ENCODE measurements around the gene STPG2.

STPG2 gene

GRCh38 chr4:98094118-98094517 is 49.2 kb downstream of the STPG2 start:
- in situ Hi-C loops (cut with MboI; ENCODE audit: low sequenced_read_pairs) = no loop called here

GRCh38 chr4:98093662-98094061 is 49.6 kb downstream of the STPG2 start:
- in situ Hi-C loops (cut with MboI; ENCODE audit: low sequenced_read_pairs) = no loop called here

GRCh38 chr4:98092833-98093439 is 50.3 kb downstream of the STPG2 start:
- in situ Hi-C loops (cut with MboI; ENCODE audit: low sequenced_read_pairs) = no loop called here

GRCh38 chr4:98081936-98082335 is 61.3 kb downstream of the STPG2 start:
- in situ Hi-C loops (cut with MboI; ENCODE audit: low sequenced_read_pairs) = no loop called here

- in situ Hi-C loops (cut with MboI; ENCODE audit: low sequenced_read_pairs) = no loop called here
Observed at GRCh38 chr4:98068495-98068894, 74.8 kb downstream of the STPG2 start.

GRCh38 chr4:98055800-98056501 is 87.3 kb downstream of the STPG2 start:
- in situ Hi-C loops (cut with MboI; ENCODE audit: low sequenced_read_pairs) = no loop called here

GRCh38 chr4:98046665-98047064 is 96.6 kb downstream of the STPG2 start:
- in situ Hi-C loops (cut with MboI; ENCODE audit: low sequenced_read_pairs) = no loop called here

GRCh38 chr4:98030059-98030458 is 113.2 kb downstream of the STPG2 start:
- in situ Hi-C loops (cut with MboI; ENCODE audit: low sequenced_read_pairs) = no loop called here

- in situ Hi-C loops (cut with MboI; ENCODE audit: low sequenced_read_pairs) = no loop called here
Observed at GRCh38 chr4:98027827-98028226, 115.4 kb downstream of the STPG2 start.

- in situ Hi-C loops (cut with MboI; ENCODE audit: low sequenced_read_pairs) = no loop called here
Observed at GRCh38 chr4:98026362-98026761, 116.9 kb downstream of the STPG2 start.

GRCh38 chr4:98006814-98007412 is 136.4 kb downstream of the STPG2 start:
- in situ Hi-C loops (cut with MboI; ENCODE audit: low sequenced_read_pairs) = no loop called here

GRCh38 chr4:98006060-98006459 is 137.2 kb downstream of the STPG2 start:
- in situ Hi-C loops (cut with MboI; ENCODE audit: low sequenced_read_pairs) = no loop called here

- in situ Hi-C loops (cut with MboI; ENCODE audit: low sequenced_read_pairs) = no loop called here
Observed at GRCh38 chr4:98000940-98001339, 142.3 kb downstream of the STPG2 start.

GRCh38 chr4:97998203-97998602 is 145.1 kb downstream of the STPG2 start:
- in situ Hi-C loops (cut with MboI; ENCODE audit: low sequenced_read_pairs) = no loop called here

GRCh38 chr4:97994765-97995465 is 148.4 kb downstream of the STPG2 start:
- in situ Hi-C loops (cut with MboI; ENCODE audit: low sequenced_read_pairs) = no loop called here

- in situ Hi-C loops (cut with MboI; ENCODE audit: low sequenced_read_pairs) = no loop called here
Observed at GRCh38 chr4:97990409-97990808, 152.9 kb downstream of the STPG2 start.

GRCh38 chr4:97987019-97987648 is 156.1 kb downstream of the STPG2 start:
- in situ Hi-C loops (cut with MboI; ENCODE audit: low sequenced_read_pairs) = no loop called here

GRCh38 chr4:97984545-97985131 is 158.6 kb downstream of the STPG2 start:
- in situ Hi-C loops (cut with MboI; ENCODE audit: low sequenced_read_pairs) = no loop called here

- in situ Hi-C loops (cut with MboI; ENCODE audit: low sequenced_read_pairs) = no loop called here
Observed at GRCh38 chr4:97978791-97979488, 164.3 kb downstream of the STPG2 start.

Measured in HL-60/S4 (cell line).